GM19099 (cell line): ENCODE data around the gene OR4F3.
"Not testable (repeated sequence)": the region's sequence is repeated elsewhere in the genome, so short reads cannot be mapped to it uniquely, and the experiment has no call there.

Experiments
- POLR2A ChIP-seq: IDR thresholded peaks from 3 replicates; pipeline ENCODE4 v1.6.1; 2011; ENCODE audit warnings: low read depth; ENCODE audit not compliant: insufficient read length; ENCODE audit errors: extremely low read depth

The OR4F3 gene

GRCh38 chr5:181366968-181367367 is at the start of gene OR4F3:
Gene OR4F3 (plus strand): TSS chr5:181367268.
- not testable (repeated sequence) for TF ChIP-seq POLR2A
